GM12891 (cell line): ENCODE results near the gene RIIAD1.

Experiments
- POLR2A ChIP-seq: IDR thresholded peaks from 2 replicates; pipeline ENCODE4 v1.6.1; 2011; ENCODE audit warnings: low read depth, low read length, control low read depth
- POLR2AphosphoS5 ChIP-seq: IDR thresholded peaks from 2 replicates; pipeline ENCODE4 v1.6.1; 2011; ENCODE audit warnings: low read depth, low read length, control low read depth
- POU2F2 ChIP-seq: IDR thresholded peaks from 2 replicates; pipeline ENCODE4 v1.6.1; 2011; ENCODE audit warnings: low read depth, mild to moderate bottlenecking, control low read depth, low read length, moderate library complexity

DNA sequence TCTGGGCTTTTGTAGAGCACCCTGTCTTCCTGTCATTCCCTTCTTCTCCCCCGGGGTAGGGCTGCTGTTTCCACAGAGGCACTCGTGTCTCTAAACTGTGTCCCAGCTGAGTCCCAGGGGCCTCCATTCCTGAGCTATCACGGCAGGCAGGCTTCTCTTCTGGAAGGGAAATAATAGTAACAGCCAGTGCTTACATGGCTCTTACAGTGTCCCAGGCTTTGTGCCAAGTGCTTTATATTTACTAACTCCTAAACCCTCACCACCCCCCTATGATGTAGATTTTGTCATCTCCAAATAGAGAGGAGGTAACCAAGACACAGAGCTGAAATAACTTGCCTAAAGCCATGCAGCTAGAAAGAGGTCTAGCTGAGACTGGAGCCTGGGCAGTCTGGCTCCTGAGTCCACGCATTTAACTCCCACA, 3.3 kb upstream of the RIIAD1 start:
- no peak for TF ChIP-seq POLR2A
- TF ChIP-seq POU2F2, result no peak
- no peak for TF ChIP-seq POLR2AphosphoS5
